A549 (cell line): ENCODE measurements around the gene LECT2.

Experiments used
- CTCF ChIP-seq: fragments of >200 bp; sonication (Bioruptor Twin); formaldehyde crosslinking; IDR thresholded peaks from 3 replicates; pipeline ENCODE4 v1.5.1; 2016
- JUNB ChIP-seq: fragments of >200 bp; sonication (Bioruptor Twin); formaldehyde crosslinking; IDR thresholded peaks from 2 replicates; pipeline ENCODE4 v1.6.1; 2016
- KDM1A ChIP-seq: fragments of 200-600 bp; sonication (generic); IDR thresholded peaks from 2 replicates; pipeline ENCODE4 v1.6.1; 2016; ENCODE audit warnings: low read depth, mild to moderate bottlenecking
- POLR2A ChIP-seq: IDR thresholded peaks from 2 replicates; pipeline ENCODE4 v1.6.1; 2012; ENCODE audit warnings: mild to moderate bottlenecking, low read length
- RCOR1 ChIP-seq: fragments of 150-350 bp; IDR thresholded peaks from 2 replicates; pipeline ENCODE4 v1.6.1; 2014; ENCODE audit warnings: antibody characterized with exemption, low read length, low read depth
- SMC3 ChIP-seq: fragments of >200 bp; sonication (Bioruptor Twin); formaldehyde crosslinking; IDR thresholded peaks from 3 replicates; pipeline ENCODE4 v1.6.1; 2018; ENCODE audit warnings: inconsistent platforms
- TF ChIP-seq, protein P1 (sequence below): fragments of 150-350 bp; IDR thresholded peaks from 2 replicates; pipeline ENCODE4 v1.6.1; 2014; ENCODE audit warnings: low read depth, mild to moderate bottlenecking, low read length
- TF ChIP-seq, protein P2 (sequence below): fragments of 450-650 bp; IDR thresholded peaks from 2 replicates; pipeline ENCODE4 v1.6.1; 2014; ENCODE audit warnings: antibody characterized with exemption
- TF ChIP-seq, protein P3 (sequence below): IDR thresholded peaks from 2 replicates; pipeline ENCODE4 v1.6.1; 2012

GRCh38 chr5:135971701-135972100, 16.9 kb upstream of the LECT2 start:
- TF ChIP-seq CTCF: no peak
- no peak for TF ChIP-seq RCOR1
- no peak for TF ChIP-seq POLR2A
- TF ChIP-seq, protein P1, sequence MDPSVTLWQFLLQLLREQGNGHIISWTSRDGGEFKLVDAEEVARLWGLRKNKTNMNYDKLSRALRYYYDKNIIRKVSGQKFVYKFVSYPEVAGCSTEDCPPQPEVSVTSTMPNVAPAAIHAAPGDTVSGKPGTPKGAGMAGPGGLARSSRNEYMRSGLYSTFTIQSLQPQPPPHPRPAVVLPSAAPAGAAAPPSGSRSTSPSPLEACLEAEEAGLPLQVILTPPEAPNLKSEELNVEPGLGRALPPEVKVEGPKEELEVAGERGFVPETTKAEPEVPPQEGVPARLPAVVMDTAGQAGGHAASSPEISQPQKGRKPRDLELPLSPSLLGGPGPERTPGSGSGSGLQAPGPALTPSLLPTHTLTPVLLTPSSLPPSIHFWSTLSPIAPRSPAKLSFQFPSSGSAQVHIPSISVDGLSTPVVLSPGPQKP: no peak
- TF ChIP-seq JUNB: no peak
- TF ChIP-seq SMC3: no peak
- TF ChIP-seq KDM1A: no peak
- TF ChIP-seq, protein P2, sequence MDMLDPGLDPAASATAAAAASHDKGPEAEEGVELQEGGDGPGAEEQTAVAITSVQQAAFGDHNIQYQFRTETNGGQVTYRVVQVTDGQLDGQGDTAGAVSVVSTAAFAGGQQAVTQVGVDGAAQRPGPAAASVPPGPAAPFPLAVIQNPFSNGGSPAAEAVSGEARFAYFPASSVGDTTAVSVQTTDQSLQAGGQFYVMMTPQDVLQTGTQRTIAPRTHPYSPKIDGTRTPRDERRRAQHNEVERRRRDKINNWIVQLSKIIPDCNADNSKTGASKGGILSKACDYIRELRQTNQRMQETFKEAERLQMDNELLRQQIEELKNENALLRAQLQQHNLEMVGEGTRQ: no peak
- TF ChIP-seq, protein P3, sequence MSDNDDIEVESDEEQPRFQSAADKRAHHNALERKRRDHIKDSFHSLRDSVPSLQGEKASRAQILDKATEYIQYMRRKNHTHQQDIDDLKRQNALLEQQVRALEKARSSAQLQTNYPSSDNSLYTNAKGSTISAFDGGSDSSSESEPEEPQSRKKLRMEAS: no peak
